ENCODE data around the gene GALNT7.

GALNT7 gene

GRCh38 chr4:173282256-173282562, 113.6 kb downstream of the GALNT7 start:
- no peak for DNase-seq (ENCODE audit: extremely low read depth, low read depth)
- TF ChIP-seq CTCF (IDR thresholded peaks at IDR 0.05; ENCODE audit: low read depth, low read length) = no peak

- no peak for DNase-seq (ENCODE audit: extremely low read depth, low read depth)
- no peak for TF ChIP-seq CTCF (IDR thresholded peaks at IDR 0.05; ENCODE audit: low read depth, low read length)
Observed at GRCh38 chr4:173282626-173283025, 114.0 kb downstream of the GALNT7 start.

- TF ChIP-seq CTCF (IDR thresholded peaks at IDR 0.05; ENCODE audit: low read depth, low read length) = no peak
- no peak for DNase-seq (ENCODE audit: extremely low read depth, low read depth)
Observed at GRCh38 chr4:173284463-173284862, 115.9 kb downstream of the GALNT7 start.

- TF ChIP-seq CTCF (IDR thresholded peaks at IDR 0.05; ENCODE audit: low read depth, low read length) = no peak
Observed at GRCh38 chr4:173287486-173287885, 118.9 kb downstream of the GALNT7 start.

GRCh38 chr4:173288296-173288695, 119.7 kb downstream of the GALNT7 start:
- DNase-seq (ENCODE audit: extremely low read depth, low read depth) = no peak

More at GRCh38 chr4:173287486-173287885, 118.9 kb downstream of the GALNT7 start:
- DNase-seq (ENCODE audit: extremely low read depth, low read depth) = no peak

GRCh38 chr4:173288698-173289352, 120.2 kb downstream of the GALNT7 start:
- no peak for TF ChIP-seq CTCF (IDR thresholded peaks at IDR 0.05; ENCODE audit: low read depth, low read length)
- no peak for DNase-seq (ENCODE audit: extremely low read depth, low read depth)

More at GRCh38 chr4:173288296-173288695, 119.7 kb downstream of the GALNT7 start:
- TF ChIP-seq CTCF (IDR thresholded peaks at IDR 0.05; ENCODE audit: low read depth, low read length) = peak; percentile 59

GRCh38 chr4:173289353-173289727, 120.7 kb downstream of the GALNT7 start:
- DNase-seq (ENCODE audit: extremely low read depth, low read depth) = no peak
- TF ChIP-seq CTCF (IDR thresholded peaks at IDR 0.05; ENCODE audit: low read depth, low read length) = no peak
